Karpas-422 (cell line): ENCODE data around the gene OR2L2. TPM values are rescaled to one million over a fixed set of nuclear protein-coding genes. Genes with fewer than 3 reads are reported as not detected.

Experiments used
- small RNA-seq: library from RNA; depleted of rRNA; stranded (forward); fragments of <200 nt; gene quantifications from one replicate; pipeline ENCODE3, GENCODE V24; 2014
- total RNA-seq: library from RNA; depleted of rRNA; stranded (reverse); fragments of >200 nt; shearing (Covaris generic); gene quantifications from 2 replicates; pipeline ENCODE4 v1.2.3, GENCODE V29; 2014; ENCODE audit warnings: low replicate concordance; rRNA removed

The OR2L2 gene
- total RNA-seq, 1 experiment from 2014 or later = 0.07 TPM

Small RNA genes lying within 50 kb of the gene (small RNA-seq; reads per million reads assigned to genes)
- not detected for gene RF00019

Other genes with a start within 250 kb of the OR2L2 start
- gene OR14A16, start 206.0 kb upstream of the OR2L2 start, total RNA-seq = not detected in 2 replicates
- gene OR11L1, start 188.2 kb upstream of the OR2L2 start, total RNA-seq = not detected in 2 replicates
- gene TRIM58, start 172.9 kb upstream of the OR2L2 start, total RNA-seq = not detected in 2 replicates
- not detected in 2 replicates for gene OR2W3, start 134.5 kb upstream of the OR2L2 start, total RNA-seq
- gene OR2T8, start 109.8 kb upstream of the OR2L2 start, total RNA-seq = not detected in 2 replicates
- not detected in 2 replicates for gene OR2AJ1, start 105.2 kb upstream of the OR2L2 start, total RNA-seq
- not detected in 2 replicates for gene OR2L8, start 81.2 kb upstream of the OR2L2 start, total RNA-seq
- gene OR2AK2, start 64.8 kb upstream of the OR2L2 start, total RNA-seq = 0.22 TPM in 1 of 2 replicates, not detected in the other
- gene OR2L5, start 16.4 kb upstream of the OR2L2 start, total RNA-seq = 0.19 TPM in 1 of 2 replicates, not detected in the other
- gene OR2L3, start 16.8 kb downstream of the OR2L2 start, total RNA-seq = not detected in 2 replicates
- gene OR2L13, start 65.1 kb downstream of the OR2L2 start, total RNA-seq = not detected in 2 replicates
- gene OR2M5, start 115.1 kb downstream of the OR2L2 start, total RNA-seq = not detected in 2 replicates
- gene OR2M2, start 144.8 kb downstream of the OR2L2 start, total RNA-seq = not detected in 2 replicates
- gene OR2M3, start 167.2 kb downstream of the OR2L2 start, total RNA-seq = not detected in 2 replicates
- not detected in 2 replicates for gene OR2M4, start 201.3 kb downstream of the OR2L2 start, total RNA-seq
- gene OR2T33, start 247.9 kb downstream of the OR2L2 start, total RNA-seq = not detected in 2 replicates